NCI-H526 (cell line): Measurements from ENCODE around the gene NSFL1C.

ENCODE experiments used
- DNase-seq, 2 experiments: peaks; one replicate each; lab custom pipeline; 2025; lab: John Stamatoyannopoulos, UW

The NSFL1C gene

GRCh38 chr20:1460275-1460674 lies 6.4 kb downstream of the NSFL1C start:
- no peak for DNase-seq

- no peak for DNase-seq
Measured at GRCh38 chr20:1457992-1458391, 8.7 kb downstream of the NSFL1C start.

GRCh38 chr20:1456300-1456699 lies 10.3 kb downstream of the NSFL1C start:
- DNase-seq: no peak

- peak in 1 of 2 experiments; percentile 25 for DNase-seq
Measured at GRCh38 chr20:1450926-1451491, 15.6 kb downstream of the NSFL1C start.

GRCh38 chr20:1449370-1449769 lies 17.3 kb downstream of the NSFL1C start:
- DNase-seq: no peak

GRCh38 chr20:1448081-1448620 lies 18.5 kb downstream of the NSFL1C start:
- no peak for DNase-seq

GRCh38 chr20:1446536-1446935 lies 20.1 kb downstream of the NSFL1C start:
- no peak for DNase-seq

- DNase-seq: no peak
Measured at GRCh38 chr20:1443085-1443484, 23.6 kb downstream of the NSFL1C start.

GRCh38 chr20:1442304-1442703 lies 24.3 kb downstream of the NSFL1C start:
- DNase-seq: no peak

GRCh38 chr20:1441133-1441532 lies 25.5 kb downstream of the NSFL1C start:
- DNase-seq: no peak

- DNase-seq: peak in 1 of 2 experiments; percentile 41
Measured at GRCh38 chr20:1440024-1440423, 26.6 kb downstream of the NSFL1C start.

GRCh38 chr20:1438361-1438760 lies 28.3 kb downstream of the NSFL1C start:
- DNase-seq: no peak

GRCh38 chr20:1437235-1437904 lies 29.3 kb downstream of the NSFL1C start:
- DNase-seq: peak; percentile 84 to 92

GRCh38 chr20:1436263-1436662 lies 30.4 kb downstream of the NSFL1C start:
- DNase-seq: no peak

GRCh38 chr20:1435337-1435699 lies 31.3 kb downstream of the NSFL1C start:
- DNase-seq: no peak

- peak; percentile 82 to 87 for DNase-seq
Measured at GRCh38 chr20:1434571-1435336, 31.9 kb downstream of the NSFL1C start.

- DNase-seq: no peak
Measured at GRCh38 chr20:1431158-1431557, 35.5 kb downstream of the NSFL1C start.

- DNase-seq: no peak
Measured at GRCh38 chr20:1430004-1430451, 36.6 kb downstream of the NSFL1C start.

- DNase-seq: no peak
Measured at GRCh38 chr20:1429143-1429728, 37.4 kb downstream of the NSFL1C start.

GRCh38 chr20:1427457-1428054 lies 39.1 kb downstream of the NSFL1C start:
- no peak for DNase-seq

- DNase-seq: no peak
Measured at GRCh38 chr20:1426231-1426849, 40.3 kb downstream of the NSFL1C start.

- DNase-seq: no peak
Measured at GRCh38 chr20:1424336-1424735, 42.3 kb downstream of the NSFL1C start.
